Measurements from ENCODE around the gene SMOC1.

SMOC1 gene

DNA sequence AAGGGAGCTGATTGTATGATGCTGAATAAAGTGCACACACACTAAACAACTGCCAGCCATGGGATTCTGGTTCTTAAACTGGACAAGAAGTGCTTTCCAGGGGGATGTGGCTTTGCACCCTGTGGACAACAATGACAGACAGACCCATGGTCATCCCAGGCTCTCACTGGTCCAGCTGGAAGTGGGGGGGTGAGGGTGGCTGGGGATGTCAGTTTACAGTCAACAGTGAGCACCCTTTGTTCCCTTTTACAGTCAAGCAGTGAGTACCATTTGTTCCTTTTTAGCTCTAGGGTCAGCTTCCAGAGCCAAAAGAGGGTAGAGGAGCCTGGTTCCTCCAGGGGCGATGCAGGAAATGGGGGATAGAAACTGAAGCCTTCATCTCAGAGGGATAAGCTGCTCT is 100.7 kb downstream of the SMOC1 start:
- in situ Hi-C loops (cut with MboI; ENCODE audit: low sequenced_read_pairs), result no loop called here

DNA sequence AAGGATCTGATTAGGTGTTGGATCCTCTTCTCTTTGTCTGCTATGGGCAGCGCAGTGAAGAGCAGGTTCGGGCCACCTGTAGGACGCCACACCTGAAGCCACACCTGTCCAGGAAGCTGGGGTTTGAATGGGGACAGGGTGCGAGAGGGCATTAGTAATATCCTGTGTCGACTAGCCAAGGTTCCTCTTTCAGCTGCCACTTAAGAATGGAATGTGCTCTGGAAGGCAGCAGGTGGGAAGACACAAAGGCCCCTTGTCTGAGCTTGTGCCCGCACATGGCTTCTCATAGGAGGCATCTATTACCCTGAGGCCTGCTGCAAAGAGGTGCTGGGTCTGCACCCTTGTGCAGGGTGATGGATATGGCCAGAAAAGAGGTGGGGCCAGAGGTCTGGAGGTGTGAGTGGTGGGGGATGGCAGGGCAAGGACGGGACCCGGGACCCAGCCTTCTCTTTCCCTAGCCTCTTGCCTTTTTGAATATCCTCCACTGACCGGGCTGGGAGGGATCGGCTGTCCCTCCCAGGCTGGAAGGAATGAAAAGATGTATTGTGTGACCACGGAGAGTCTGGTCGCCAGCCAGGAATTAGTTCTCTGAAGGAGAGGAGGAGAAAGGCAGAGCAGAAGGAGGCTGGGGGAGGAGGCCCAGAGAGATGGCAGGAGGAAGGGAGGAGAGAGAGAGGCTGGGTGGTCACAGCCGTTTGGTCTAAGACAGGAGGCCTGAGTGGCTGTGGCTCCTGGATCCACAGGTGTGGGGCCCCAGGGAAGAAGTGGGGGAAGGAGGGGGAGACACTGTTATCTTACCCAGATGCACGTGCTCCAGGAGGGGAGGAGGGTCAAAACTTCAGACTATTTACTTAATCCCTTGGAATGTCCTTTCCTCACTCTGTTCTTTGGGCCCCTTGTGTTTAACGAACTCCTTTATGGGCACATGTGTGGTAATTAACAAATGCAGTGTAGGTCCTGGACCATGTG is 101.5 kb downstream of the SMOC1 start:
- in situ Hi-C loops (cut with MboI; ENCODE audit: low sequenced_read_pairs), result no loop called here

DNA sequence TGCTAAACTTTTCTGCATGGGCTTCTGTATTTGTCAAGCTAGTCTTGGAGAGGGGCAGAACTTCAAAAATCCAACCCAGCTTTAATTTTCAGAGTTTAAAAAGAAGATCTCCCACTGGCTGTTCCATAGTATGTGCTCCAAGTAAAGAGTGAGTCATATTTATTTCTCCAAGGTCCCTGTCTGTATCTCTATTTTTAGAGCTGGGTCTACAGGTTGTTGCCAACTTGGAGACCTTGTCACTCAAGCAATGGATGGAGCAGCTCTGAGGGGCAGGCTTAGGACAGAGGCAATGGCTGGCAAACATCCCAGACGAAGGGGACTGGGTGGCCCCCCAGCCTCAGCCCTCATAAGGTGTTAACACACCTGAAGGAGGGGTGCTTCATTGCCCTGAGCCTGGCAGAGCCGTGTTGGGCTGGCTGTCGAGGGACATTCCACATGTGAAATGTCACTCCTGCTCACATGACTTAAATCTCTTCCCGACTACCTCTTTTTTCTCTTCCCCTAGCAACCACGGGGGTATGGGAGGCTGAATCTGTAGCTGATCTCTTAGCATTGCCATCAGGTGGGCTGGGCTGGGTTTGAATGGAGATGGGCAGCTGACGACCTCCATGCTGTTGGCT is 103.1 kb downstream of the SMOC1 start:
- in situ Hi-C loops (cut with MboI; ENCODE audit: low sequenced_read_pairs), result no loop called here

DNA sequence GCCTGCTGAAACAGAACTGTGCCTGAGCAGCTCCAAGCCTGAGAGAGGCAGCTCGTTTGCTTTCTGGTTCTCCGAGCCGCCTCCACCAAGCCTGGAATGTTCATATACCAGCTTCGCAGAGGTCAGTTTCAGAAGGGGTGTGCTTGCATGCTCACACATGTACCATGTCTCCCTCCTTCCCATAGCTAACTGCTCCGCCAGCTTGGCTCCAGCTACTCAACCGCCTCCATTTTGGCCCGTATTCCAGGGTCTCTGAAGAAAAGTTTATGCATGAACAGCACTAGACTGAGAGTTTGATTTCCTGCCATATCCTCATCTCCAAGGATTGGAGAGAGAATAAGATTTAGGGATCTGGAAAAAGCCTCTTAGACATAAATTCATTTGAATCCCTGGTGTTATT is 103.7 kb downstream of the SMOC1 start:
- in situ Hi-C loops (cut with MboI; ENCODE audit: low sequenced_read_pairs), result no loop called here

DNA sequence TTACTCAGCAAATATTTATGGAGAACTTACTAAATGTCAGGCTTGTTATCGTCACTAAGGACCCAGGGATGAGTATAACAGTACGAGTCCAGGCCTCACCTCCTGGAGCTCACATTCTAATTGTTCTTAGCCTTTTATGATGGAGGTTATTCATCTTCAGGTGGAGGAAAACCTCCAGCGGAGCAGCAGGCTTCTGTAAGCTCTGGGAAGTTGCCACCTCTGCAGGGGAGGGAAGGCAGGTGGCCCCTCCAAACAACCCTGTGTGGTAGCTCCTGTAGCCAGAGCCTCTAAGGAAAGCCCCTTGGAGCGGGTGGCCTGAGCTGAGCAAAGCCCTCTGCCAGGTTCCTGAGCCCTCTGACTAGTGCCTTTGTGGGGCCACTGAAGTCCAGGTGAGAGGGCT is 104.1 kb downstream of the SMOC1 start:
- in situ Hi-C loops (cut with MboI; ENCODE audit: low sequenced_read_pairs), result no loop called here

DNA sequence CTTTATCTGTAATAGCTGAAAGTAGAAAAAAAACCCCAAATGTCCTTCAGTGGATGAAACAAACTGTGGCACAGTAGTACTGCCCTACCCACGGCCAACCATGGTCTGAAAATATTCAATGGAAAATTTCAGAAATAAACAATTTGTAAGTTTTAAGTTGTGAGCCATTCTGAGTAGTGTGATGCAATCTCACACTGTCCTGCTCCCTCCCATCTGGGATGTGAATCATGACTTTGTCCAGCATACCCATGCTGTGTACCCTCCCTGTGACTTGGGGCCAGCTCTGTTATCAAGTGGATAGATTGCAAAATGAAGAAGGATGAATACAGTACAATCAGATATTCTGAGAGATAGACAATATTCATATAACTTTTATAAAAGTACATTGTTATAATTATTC is 106.2 kb downstream of the SMOC1 start:
- in situ Hi-C loops (cut with MboI; ENCODE audit: low sequenced_read_pairs), result no loop called here

DNA sequence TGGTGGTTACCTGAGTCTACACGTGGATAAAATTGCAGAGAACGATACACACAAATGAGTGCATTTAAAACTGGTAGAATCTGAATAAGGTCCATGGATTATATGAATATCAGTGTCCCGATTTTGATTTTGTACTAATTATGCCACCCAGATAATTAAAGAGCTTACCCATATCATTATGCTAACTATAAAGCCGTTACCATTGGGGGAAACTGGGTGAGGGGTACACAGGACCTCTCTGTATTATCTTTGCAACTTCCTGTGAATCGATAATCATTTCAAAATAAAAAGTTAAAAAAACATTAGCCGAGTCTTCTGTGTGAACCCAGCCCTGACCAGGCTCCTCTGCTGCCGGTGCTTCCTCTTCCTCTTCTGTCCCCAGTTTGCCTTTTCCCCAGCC is 107.1 kb downstream of the SMOC1 start:
- in situ Hi-C loops (cut with MboI; ENCODE audit: low sequenced_read_pairs), result no loop called here

DNA sequence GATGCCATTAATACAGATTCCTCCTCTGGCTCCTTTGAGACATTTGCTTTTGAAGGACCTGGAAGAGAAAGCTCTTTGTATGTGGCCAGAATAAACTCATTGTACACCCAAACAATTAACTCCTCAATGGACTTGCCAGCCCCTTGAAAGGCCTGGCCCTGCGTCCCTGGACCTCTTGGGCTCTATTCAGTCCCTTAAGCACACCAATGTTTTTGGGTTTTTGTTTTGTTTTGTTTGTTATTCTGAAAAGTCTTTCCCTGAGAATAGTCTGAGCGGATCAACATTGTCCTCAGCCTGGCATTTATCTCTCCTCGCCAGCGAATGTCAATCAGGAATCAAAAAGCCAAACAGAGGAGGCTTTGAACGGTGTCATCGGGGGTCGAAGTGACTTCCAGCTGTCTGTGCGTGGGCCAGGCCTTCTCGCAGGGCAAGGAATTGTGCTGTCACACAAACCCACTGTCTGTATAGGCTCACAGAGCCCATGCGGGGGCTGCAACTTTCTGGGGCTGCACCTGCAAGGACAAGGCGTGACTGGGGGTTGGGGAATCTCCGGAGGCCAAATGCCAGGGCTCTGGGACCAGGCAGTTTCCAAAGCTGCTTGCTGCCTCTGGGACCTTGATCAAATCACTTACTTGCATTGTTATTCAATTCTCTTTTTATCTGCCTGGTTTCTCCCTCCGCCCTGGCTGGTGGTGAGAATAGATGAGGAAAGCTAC is 108.3 kb downstream of the SMOC1 start:
- in situ Hi-C loops (cut with MboI; ENCODE audit: low sequenced_read_pairs), result no loop called here

DNA sequence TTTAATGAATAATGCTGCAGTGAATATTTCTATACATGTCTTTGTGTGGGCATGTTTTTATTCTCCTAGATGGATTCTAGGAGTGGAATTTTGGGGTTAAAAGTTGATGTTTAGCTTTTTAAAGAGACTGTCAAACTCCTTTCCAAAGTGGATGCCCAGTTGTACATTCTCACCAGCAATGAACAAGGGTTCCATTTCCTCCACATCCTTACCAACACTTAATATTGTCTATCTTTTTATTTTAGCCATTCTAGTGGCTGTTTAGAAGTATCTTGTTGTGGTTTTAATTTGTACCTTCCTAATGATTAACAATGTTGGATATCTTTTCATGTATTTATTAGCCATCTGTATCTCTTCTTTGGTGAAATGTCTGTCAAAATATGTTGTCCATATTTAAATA is 109.8 kb downstream of the SMOC1 start:
- in situ Hi-C loops (cut with MboI; ENCODE audit: low sequenced_read_pairs), result no loop called here

DNA sequence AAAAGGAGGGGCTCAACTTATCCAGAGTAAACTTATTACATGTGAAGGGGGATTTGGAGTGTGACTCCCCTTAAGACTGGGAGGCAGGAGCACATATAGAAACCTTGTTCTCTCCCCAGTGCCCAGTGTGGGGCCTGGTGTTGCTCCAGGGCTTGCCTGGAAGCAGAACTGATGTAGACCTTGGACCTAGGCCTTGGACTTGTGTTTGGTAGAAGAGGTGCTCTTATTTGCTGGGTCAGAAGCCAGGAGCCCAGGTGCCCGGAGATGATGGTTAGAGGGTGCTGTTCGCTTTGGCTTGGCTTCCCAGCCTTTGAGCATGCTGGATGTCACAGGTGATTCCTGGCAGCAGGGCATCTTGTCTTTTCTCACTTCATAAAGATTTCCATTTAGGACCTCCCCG is 110.4 kb downstream of the SMOC1 start:
- in situ Hi-C loops (cut with MboI; ENCODE audit: low sequenced_read_pairs), result no loop called here

DNA sequence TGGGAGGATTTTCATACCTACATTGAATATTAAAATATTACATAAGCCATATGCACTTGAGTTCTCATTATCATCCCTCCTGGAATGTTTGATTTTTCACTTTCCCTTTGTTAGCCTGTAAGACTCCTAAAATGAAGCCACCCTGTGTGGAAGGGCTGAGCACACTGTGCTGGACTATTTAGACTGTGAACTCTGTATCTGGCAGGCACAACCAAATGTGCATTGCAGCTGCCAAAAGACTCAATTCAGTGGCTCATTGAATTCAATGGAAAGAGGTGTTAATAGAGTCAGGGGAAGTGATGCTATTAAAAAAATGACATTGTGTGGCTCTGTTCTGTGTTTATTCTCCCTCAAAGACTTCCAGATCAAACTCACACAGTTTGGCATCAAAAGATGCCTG is 111.1 kb downstream of the SMOC1 start:
- in situ Hi-C loops (cut with MboI; ENCODE audit: low sequenced_read_pairs), result no loop called here

DNA sequence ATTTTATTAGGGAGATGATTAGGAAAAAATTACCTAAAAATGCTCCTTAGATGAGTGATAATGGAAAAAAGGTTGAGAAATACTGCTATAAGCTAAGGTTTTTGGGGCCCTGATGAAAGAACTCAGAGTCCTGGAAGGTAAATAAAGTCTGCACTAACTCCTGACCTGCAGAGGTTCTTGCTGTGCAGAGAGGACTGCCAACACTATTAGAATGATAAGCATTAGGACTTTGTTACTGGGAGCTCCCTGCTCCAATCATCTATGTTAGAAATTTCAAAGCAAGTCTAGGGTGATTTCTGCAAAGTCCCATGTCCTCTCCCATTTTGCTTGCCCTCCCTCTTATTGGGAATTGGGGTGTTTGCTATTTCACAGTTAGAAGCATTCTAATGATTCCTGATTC is 112.2 kb downstream of the SMOC1 start:
- in situ Hi-C loops (cut with MboI; ENCODE audit: low sequenced_read_pairs), result no loop called here

DNA sequence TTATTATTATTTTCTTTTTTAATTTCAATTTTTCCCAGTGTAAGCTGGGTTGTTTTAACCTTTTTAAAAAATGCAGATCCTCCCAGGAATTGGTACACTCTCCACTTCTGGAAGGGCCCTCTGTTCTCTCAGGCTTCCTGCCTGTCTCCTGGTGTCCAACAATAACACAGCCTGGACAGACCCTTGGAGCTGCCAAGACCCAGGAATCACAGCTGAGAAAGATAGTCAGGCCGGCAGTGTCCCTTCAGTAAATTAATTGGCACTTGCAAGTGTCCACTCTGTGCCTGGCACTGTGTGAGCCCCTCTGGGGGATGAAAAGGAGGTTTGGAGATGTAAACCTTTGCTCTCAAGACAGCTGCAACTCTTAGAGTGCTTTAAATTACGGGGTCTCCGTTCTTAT is 113.3 kb downstream of the SMOC1 start:
- in situ Hi-C loops (cut with MboI; ENCODE audit: low sequenced_read_pairs), result no loop called here

DNA sequence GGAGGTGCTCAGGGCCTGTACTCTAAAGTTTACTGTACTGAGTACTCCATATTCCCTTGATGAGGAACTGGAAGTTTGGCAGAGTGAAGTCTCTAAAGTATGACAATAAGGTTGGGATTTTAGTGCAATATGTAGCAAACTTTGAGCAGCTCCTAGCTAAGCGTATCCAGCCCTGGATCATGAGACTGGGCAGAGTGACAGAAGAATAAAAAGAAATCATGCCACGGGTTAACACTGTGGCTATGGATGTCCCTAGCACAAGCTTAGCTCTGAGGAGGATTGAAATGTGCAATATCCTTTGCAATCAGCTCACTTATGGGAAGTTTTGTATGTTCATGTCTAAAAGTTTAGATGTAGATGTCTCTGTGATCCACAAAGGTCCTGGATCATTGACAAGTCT is 114.1 kb downstream of the SMOC1 start:
- in situ Hi-C loops (cut with MboI; ENCODE audit: low sequenced_read_pairs), result no loop called here

DNA sequence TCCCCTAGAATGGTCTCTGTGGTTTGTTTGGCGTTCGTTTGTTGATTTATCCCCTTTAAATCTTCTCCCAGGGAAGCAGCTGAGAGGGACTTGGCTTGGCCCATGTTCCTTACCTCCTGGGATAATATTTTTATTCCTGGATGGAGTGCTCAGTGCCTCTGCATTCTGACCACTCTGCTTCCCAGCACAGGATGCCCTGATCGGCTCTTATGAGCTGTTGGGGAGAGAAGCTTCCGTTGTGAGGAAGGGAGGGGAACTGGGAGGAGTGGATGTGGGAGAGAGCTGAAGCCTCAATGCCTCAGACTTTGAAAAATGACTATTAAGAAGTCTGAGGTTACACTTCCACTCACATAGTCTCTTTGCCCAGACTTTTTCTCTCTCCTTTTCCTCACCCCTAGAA is 114.8 kb downstream of the SMOC1 start:
- in situ Hi-C loops (cut with MboI; ENCODE audit: low sequenced_read_pairs), result no loop called here

DNA sequence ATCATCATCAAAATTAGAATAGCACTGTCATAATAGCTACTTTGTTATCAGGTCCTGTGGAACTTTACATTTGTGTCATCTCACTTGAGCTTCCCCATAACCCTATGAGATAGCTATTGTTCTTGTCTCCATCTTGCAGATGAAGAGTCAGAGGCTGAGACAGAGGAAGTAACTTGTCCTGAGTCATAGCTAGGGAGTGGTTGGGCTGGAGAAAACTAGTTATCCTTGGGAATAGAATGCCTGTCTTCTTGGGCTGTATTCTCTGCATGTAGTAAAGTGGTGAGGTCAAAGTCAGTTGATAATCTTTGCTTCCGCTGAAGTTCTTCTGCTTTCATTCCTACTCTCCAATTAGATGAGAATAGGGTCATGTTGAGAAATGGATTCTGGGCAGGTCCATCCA is 117.0 kb downstream of the SMOC1 start:
- in situ Hi-C loops (cut with MboI; ENCODE audit: low sequenced_read_pairs), result no loop called here

DNA sequence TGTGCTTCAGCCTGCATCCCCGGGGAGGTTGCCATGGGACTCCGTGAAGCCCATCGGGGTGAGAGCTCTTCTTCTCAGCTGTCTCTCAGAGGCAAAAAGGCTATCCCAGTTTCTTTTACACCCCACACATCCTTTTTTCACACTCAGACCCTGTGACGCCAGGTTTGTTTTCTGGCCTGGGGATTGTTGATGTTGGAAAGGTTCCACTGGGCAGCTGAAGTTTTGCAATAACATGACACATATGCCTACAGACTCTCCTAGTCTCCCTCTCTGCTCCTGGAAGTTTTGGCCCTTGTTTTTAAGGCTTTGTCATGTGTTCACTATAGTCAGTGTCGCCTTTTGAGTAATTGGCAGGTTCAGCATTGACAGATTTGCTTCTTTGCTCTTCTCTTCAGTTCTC is 118.6 kb downstream of the SMOC1 start:
- in situ Hi-C loops (cut with MboI; ENCODE audit: low sequenced_read_pairs), result no loop called here

DNA sequence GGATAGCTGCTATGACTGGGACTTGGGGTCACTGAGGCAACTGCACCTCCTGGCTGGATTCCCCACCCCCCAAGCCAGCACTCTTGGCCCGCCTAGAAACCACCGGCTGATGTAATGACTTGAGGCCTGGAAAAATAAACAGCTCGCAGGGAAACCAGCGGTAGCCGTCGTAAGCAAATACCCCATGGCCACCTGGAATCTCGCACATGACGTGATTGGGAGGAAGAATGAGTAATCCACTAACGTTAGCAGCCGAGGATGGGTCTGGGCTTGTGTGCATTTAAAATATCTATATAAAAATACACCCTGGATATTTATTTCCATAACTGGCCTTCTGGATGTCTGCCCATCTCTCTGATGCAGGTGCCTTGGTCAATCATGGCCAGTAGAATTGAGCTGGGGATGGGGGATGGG is 120.1 kb downstream of the SMOC1 start:
- in situ Hi-C loops (cut with MboI; ENCODE audit: low sequenced_read_pairs), result no loop called here

DNA sequence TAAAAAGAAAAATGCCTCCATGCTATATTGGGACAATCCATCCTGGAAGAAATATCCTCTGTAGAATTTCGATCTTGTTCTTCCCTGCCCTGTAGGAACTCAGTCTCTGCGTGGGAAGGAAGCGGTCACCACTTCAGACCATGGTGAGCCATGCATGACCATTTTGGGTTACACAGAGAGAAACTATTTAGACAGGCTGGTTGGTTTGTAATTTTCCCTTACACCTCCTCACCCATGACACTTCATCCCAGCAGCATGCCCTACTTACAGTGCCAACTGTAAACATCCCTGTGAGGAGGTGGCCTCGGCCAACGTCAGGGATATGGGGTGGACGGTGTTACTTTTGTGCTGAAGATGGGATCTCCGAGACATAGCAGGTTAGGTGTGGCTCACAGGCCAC is 121.4 kb downstream of the SMOC1 start:
- in situ Hi-C loops (cut with MboI; ENCODE audit: low sequenced_read_pairs), result no loop called here

DNA sequence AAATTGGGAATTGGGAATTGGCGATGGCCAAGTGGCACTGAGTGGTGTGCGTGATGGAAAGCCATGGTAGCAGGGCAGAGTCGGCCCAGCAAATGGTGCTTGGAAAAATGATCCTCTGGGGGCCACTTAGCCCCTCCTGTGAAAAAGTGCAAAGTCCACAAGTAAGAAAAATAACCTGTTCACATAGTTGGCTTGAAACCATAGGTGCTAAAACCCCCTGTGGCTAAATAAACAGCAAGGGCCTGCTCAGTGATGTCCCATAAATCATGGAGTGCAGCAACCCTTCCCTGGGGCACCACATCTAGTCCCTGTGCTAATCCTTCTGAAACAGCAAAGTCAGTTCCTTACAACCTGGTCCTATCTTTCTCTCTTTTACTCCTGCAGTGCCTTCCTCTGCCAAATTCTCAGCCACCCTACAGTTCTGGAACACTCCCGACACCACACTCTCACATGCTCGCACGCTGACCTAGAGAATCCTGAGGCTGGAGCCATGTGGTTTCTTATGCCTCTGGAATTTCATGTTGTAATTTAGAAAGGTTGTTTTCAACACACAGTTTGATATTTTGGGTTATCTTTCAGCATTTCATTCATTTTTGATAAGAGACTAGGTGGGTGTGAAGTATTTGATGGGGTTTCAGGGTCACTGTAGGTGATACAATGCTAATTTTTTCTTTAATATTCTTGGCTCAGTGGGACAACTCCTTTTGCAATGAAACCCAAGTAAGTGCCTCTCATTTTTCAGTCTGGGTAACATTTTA is 123.6 kb downstream of the SMOC1 start:
- in situ Hi-C loops (cut with MboI; ENCODE audit: low sequenced_read_pairs), result no loop called here

DNA sequence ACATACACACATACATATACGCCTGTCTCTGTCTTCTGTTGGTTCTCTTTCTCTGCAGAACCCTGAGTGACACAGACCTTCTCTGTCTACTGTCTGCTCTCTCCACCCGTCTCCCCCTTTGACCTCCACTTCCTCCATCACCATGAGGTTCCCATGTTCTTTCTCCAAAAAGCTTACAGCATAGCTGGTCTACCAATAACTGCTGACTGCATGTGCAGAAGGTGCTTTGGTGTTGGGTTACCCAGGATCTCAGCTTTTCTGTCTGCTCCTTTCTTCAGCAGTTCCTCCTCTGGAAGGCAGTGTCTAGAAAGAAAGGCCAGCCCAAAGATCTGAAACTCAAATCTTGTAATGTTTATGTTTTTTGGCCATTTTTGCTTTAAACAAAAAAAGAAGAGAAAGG is 125.6 kb downstream of the SMOC1 start:
- in situ Hi-C loops (cut with MboI; ENCODE audit: low sequenced_read_pairs), result no loop called here

Measured in HL-60/S4 (cell line).